HG03060 (cell line): Measurements from ENCODE around the gene PTGDR2.

Source experiments
- ATAC-seq: cut with Tn5 transposase; IDR thresholded peaks from one replicate; pipeline ENCODE4 v1.9.1; 2021; ENCODE audit warnings: low read depth, moderate number of reproducible peaks; ENCODE audit not compliant: unreplicated experiment

The PTGDR2 gene

DNA sequence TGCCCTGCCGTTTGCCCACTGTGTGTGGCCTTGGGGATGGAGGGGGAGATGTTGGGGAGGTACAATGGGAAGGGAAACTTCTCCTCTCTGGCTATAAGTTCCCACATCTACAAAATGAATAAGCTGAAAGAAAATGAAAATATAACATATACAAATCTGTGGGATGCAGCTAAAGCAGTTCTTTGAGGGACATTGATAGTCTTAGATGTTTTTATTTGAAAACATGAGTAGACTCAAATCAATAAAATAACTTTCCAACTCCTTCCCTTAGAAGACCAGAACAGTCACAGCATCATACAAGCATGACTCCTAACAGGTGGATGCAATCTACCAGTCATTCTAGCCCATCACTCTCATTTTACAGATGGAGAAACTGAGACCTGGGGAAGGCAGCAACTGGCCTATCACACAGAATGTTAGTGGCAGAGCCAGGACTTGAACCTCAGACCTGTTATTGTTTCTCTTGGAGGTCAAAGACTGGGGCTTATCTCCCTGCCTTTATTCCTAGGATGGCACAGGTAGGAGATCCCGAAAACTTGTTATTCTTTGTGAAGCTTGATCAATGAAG is 39.1 kb downstream of the PTGDR2 start:
- ATAC-seq: no peak

DNA sequence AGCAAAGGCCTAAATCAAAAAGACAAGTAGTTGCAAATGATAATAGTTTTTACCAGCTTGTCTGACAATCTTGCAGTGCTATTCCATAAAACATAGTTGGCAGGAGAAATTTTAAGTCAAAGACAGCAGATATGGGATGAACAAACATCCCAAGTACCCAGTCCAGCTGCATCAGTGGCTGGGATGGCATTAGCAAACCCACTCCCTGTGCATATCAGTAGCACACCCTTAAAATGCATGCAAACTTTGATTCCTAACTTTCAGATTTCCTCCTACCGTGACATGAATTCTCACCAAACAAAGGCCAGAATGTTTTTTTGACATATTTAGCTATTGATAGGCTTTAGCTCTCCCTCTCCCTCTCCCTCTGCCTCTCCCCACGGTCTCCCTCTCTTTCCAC is 41.6 kb downstream of the PTGDR2 start:
- no peak for ATAC-seq

- no peak for ATAC-seq
Measured at GRCh38 chr11:60813324-60813723, 42.4 kb downstream of the PTGDR2 start.

GRCh38 chr11:60810569-60810968 is 45.2 kb downstream of the PTGDR2 start:
- ATAC-seq: no peak

- no peak for ATAC-seq
Measured at GRCh38 chr11:60810151-60810550, 45.6 kb downstream of the PTGDR2 start.

DNA sequence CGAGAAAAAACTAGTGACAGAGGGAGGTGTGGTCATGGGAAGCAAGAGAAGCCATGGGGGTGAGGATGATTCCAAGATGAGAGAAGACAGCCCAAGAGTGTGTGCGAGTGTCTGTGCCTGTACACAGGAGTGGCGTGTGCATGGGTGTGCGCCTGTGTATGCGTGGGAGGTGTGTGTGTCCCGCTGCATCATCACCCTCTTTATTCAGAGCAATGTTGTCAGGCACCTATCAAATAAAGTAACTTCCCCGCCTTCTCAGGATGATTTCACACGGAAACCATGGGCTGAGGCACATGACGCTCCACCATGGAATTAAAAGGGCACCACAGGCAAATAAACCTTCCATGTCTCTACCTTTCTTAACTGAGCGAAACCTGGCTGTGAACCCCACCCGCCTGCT is 46.1 kb downstream of the PTGDR2 start:
- no peak for ATAC-seq

DNA sequence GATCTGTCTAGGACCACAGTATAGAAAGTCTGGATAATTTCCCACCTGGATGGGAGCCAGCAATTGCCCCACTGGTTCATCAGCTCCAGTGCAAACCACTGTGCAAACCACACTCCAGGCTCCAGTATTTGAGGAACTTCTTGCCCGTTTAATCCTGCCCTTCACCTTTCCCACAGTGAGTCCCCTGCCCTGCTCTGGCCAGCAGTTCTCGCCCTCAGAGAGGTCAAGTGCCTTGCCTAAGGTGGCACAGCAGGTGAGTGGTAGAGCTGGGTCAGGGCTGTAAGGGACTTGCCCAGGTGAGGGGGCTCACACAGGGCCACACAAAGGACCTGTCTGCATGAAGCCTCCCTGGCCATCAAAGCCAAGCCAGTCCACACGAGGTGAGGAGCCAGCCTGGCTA is 46.5 kb downstream of the PTGDR2 start:
- no peak for ATAC-seq

GRCh38 chr11:60803273-60803936 is 52.3 kb downstream of the PTGDR2 start:
- ATAC-seq: no peak

GRCh38 chr11:60801194-60801593 is 54.6 kb downstream of the PTGDR2 start:
- no peak for ATAC-seq
